GM19035 (cell line): Measurements from ENCODE around the gene ADCK2.
"Not testable (repeated sequence)": the region's sequence is repeated elsewhere in the genome, so short reads cannot be mapped to it uniquely, and the experiment has no call there.

Experiments
- ATAC-seq: cut with Tn5 transposase; IDR thresholded peaks from one replicate; pipeline ENCODE4 v1.9.1; 2021; ENCODE audit not compliant: unreplicated experiment

Gene ADCK2

GRCh38 chr7:140691376-140692045, 18.8 kb downstream of the ADCK2 start:
- no peak for ATAC-seq

DNA sequence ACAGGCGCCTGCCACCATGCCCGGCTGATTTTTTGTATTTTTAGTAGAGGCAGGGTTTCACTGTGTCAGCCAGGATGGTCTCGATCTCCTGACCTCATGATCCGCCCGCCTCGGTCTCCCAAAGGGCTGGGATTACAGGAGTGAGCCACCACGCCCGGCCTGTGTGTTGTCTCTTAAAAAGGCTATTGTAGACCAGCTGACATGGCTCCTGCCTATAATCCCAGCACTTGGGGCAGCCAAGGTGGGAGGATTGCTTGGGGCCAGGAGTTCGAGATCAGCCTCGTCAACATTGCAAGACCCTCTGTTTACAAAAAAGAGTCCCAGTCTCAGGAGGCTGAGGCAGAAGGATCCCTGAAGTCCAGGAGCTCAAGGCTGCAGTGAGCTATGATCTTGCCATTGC, 21.1 kb downstream of the ADCK2 start:
- not testable (repeated sequence) for ATAC-seq

GRCh38 chr7:140694592-140694991, 21.8 kb downstream of the ADCK2 start:
- no peak for ATAC-seq

DNA sequence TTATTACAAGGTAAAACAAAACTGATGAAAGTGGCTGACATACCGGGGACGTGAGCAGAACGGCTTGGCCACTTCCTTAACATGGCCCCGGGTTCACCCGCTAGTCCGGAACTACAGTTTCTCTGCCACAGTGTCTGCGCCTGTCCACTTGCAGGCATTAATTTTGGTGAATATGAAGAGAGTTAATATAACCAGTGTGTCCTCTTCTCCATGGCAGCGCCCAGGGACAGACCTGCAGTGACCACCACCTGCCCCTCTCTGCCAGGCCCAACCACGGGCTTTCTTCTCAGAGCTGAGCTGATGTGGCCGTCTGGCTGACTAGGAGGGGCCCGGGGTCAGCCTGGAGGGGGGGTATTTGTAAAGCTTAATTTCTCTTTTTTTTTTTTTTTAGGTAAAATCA, 22.6 kb downstream of the ADCK2 start:
- ATAC-seq = no peak

- peak; percentile 3 for ATAC-seq
Observed at GRCh38 chr7:140696024-140696679, 23.4 kb downstream of the ADCK2 start.

DNA sequence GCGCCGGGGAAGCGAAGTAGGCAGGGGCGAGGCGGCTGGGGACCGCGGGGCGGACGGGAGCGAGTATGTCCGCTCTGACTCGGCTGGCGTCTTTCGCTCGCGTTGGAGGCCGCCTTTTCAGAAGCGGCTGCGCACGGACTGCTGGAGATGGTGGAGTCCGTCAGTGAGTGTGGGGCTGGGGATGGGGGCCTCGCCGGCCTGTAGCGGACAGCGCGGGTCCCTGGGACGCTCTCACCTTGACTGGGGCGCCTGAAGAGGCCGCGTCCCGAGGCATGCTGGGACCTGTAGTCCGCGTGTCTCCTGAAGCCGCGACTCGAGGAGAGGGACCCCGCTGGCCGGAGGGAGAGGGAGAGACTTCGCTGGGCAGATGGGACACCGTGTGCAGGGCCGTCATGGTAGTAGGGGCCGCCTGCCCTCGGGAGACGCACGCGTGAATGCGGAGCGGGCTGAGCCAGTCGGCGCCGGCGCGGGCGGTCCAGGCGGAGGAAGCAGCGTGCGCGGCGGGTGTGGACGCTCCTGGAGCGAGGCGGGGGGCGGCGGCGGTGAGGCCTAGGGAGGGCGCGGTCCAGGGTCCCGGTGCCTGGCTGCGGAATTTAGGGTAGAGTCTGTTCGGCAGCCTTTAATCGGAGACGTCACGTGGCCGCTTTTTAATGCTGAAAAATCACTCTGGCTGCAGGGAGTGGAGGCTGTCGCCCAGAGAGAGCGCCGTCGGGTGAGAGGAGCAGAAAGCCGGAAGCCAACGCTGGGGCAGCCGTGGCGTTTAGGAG, 24.1 kb downstream of the ADCK2 start, which contains the start of gene NDUFB2:
Gene NDUFB2, plus strand, starts transcription at position 29 of the 767 bp plus-strand sequence. Its CDS starts 37 bp downstream, at position 66.
- peak; percentile 93 for ATAC-seq

DNA sequence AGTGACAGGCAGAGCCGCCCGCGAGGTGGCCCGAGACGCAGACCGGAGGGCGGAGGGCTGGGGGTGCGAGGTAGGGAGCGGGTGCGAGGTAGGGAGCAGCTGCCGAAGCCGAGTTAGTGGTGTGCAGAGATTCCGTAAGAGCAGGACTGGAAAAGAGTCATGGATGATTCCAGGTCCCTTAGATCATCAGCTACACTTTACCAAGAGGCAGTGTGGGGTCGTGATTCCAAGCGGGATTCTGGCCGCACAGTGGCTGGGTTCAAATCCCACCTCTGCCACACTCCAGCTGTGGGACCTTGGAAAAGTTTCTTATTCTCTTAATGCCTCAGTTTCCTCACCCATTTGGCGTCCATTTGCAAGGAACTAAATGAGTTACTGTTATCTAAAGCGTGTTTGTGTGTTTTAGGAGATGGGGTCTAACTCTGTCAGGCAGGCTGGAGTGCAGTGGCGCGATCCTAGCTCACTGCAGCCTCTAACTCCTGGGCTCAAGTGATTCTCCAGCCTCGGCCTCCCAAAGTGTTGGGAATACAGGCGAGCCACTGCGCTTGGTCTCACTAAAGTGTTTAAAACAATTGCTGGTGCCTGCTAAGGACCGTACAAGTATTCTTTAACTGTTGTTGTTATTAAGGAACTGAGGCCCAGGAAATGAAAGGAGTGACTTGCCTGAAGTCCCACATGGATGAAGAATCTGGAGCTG, 24.9 kb downstream of the ADCK2 start:
- no peak for ATAC-seq

DNA sequence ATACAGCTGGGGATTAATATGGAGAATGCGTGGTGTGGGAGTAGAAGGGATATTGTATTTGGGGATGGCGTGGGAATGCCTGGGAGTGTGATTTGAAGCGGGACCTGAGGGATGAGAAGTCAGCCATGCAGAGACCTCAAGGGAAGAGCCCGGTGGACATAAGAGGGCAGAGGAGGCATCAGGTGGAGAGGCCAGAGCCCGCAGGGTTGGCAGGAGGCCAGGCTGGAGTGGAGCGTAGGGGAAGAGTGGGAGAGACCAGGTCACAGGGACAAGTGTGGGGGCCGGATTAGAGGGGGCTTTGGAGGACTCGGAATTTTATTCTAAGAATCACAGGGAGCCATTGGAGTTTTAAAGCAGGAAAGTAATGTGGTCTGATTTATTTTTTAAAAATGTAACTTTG, 25.7 kb downstream of the ADCK2 start:
- no peak for ATAC-seq

DNA sequence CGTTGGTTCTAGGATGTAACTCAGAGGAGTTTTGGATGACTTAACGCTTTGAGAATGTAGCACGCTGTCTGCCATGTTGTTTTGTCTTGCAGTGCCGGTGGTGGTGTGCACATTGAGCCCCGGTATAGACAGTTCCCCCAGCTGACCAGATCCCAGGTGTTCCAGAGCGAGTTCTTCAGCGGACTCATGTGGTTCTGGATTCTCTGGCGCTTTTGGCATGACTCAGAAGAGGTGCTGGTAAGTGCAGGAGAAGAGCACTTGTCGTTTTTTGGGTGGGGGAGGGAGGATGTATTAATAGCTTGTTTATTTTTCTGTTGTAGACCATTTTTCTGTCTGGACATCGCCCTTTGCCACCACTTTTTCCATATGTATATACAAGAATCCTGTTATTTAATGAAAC, 30.0 kb downstream of the ADCK2 start:
- no peak for ATAC-seq

DNA sequence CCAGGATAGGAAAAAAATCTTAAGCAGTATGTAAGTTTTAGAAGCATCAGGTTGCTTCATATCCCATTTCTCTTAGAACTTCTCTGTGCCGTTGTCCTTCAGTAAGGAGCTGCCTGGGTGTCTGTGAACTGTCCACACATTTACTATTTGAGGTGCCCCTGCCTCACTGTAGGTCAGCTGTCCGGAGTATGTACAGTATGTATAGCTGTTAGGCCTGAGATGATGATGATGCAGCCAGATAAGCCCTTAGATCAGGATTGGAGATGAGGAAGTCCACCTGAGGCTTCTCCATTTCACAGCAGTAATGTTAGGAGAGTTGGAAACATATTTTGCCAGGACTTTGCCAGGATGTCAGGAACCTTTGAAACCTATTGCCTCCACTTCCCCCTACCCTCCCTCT, 31.5 kb downstream of the ADCK2 start:
- no peak for ATAC-seq

- no peak for ATAC-seq
Observed at GRCh38 chr7:140707132-140707531, 34.4 kb downstream of the ADCK2 start.

GRCh38 chr7:140708764-140709163, 36.0 kb downstream of the ADCK2 start:
- ATAC-seq = not testable (repeated sequence)

- not testable (repeated sequence) for ATAC-seq
Observed at GRCh38 chr7:140712392-140712791, 39.6 kb downstream of the ADCK2 start.

DNA sequence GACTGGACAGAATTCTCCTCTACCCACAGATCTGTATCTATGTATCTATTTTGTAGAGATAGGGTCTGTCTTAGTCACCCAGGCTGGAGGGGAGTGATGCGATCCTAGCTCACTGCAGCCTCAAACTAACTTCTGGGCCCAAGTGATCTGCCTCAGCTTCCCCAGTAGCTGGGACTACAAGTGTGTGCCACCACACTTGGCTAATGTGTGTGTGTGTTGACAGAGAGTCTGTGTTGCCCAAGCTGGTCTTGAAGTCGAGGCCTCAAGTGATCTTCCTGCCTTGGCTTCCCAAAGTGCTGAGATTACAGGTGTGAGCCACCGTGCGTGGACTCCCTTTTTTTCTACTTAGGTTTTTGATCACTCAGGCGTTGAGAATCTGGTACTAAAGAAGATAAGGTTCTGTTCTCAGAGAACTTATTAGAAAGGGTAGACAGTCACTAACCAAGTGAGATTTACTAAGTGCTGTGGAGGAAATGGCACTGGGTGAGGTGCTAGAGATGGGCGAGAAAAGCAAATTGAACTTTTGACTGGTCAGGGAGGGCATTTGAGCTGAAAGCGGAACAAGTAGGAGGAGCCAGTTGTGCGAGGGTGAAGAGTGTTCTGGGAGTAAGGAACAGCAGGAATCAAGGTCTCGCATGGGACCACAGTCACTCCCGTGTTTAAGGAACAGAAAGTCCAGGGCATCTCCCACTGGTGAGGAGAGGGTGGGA, 41.7 kb downstream of the ADCK2 start:
- no peak for ATAC-seq

DNA sequence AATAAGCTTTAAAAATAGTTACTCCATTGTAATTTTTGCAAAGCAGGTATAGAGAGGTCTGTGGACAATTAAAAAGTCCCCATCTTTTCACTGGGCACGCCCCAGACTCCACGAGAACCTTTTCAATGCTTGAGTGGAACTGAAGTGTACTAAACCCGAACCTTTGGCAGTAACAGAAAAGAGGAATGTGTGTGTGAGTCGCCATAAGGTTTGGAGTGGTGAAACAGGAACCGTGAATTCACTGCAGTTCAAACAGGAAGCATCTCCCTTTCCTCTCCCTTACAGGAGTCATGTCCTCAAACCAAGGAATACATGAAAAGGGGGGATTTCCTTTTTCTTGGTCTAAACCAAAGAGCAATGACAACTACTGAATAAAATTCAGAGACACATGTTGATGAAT, 47.0 kb downstream of the ADCK2 start:
- no peak for ATAC-seq

DNA sequence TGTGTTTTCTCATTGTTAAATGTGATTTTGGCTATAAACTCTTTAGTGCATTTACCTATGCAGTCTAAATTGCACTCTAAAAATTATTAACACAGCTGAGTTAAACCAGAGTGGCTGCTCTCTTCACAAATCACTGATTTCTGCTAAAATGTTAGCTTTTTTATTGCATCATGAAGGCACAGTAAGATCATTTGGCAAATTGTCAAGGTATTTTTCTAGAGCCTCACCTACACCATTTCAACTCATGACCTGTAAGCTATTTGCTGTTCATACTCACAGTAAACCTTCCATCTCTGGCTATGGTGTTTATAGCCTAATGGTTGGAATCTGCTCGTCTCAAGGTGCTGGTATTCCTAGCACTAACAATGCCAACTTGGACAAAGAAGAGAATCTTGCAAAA, 49.5 kb downstream of the ADCK2 start:
- ATAC-seq = no peak

GRCh38 chr7:140723006-140723405, 50.3 kb downstream of the ADCK2 start:
- no peak for ATAC-seq

DNA sequence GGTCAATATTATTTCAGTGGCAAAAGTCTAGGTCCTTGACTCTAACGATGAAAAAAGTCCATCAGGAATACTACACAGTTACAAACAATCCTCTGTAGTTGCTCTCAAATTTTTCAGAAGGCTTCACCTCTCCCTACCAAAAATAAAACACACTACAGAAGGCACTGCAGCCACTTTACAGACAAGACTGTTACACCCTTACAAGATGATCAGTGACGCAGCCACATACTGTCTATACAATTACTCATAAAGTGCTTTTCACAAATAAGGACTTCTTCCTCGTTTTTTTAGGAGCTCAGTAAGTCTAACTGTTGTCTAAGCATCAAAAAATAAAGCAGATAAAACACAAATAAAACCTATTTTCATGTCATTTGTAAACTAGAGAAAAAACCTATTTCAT, 50.8 kb downstream of the ADCK2 start:
- no peak for ATAC-seq

- ATAC-seq = no peak
Observed at GRCh38 chr7:140724706-140725105, 52.0 kb downstream of the ADCK2 start.

GRCh38 chr7:140726281-140726680, 53.5 kb downstream of the ADCK2 start:
- no peak for ATAC-seq

- no peak for ATAC-seq
Observed at GRCh38 chr7:140732416-140732815, 59.7 kb downstream of the ADCK2 start.
